Thymus (tissue), 11 donors: ENCODE measurements around the gene CALY. TPM values are rescaled to one million over a fixed set of nuclear protein-coding genes. Genes with fewer than 3 reads are reported as not detected.
A peak's percentile ranks its signal among the peaks of the same experiment; 100 is the strongest.

ENCODE experiments used
- DNase-seq, 9 donors: peaks; one replicate each; pipeline ENCODE4 v3.0.0-alpha.2; 2013; ENCODE audit warnings: low spot score in 9 of 9, low read depth in 6 of 9, missing footprints in 1 of 9
- H3K27ac ChIP-seq, 2 donors: one replicate each; pipeline ENCODE4 v1.5.1; 2013; ENCODE audit warnings: control low read depth in 1 of 2, low read depth in 1 of 2, low read length in 1 of 2, mild to moderate bottlenecking in 1 of 2, moderate library complexity in 1 of 2
- H3K27me3 ChIP-seq, 2 donors: one replicate each; pipeline ENCODE4 v1.5.1; 2013; ENCODE audit warnings: low read length in 1 of 2; ENCODE audit not compliant: control insufficient read depth in 2 of 2, insufficient read depth in 1 of 2
- H3K36me3 ChIP-seq, 2 donors: one replicate each; pipeline ENCODE4 v1.5.1; 2013; ENCODE audit warnings: low read length in 1 of 2, mild to moderate bottlenecking in 1 of 2, moderate library complexity in 1 of 2; ENCODE audit not compliant: control insufficient read depth in 2 of 2, insufficient read depth in 2 of 2
- H3K4me1 ChIP-seq, 2 donors: one replicate each; pipeline ENCODE4 v1.5.1; 2013; ENCODE audit warnings: low read length in 2 of 2; ENCODE audit not compliant: control insufficient read depth in 2 of 2, insufficient read depth in 2 of 2
- H3K4me3 ChIP-seq, 2 donors: one replicate each; pipeline ENCODE4 v1.5.1; 2013; ENCODE audit warnings: low read length in 2 of 2, control low read depth in 1 of 2, mild to moderate bottlenecking in 1 of 2
- H3K9me3 ChIP-seq, 2 donors: one replicate each; pipeline ENCODE4 v1.5.1; 2013; ENCODE audit warnings: low read length in 1 of 2, mild to moderate bottlenecking in 1 of 2; ENCODE audit not compliant: control insufficient read depth in 2 of 2, insufficient read depth in 1 of 2
- WGBS: extraction: QIAGEN DNeasy Blood & Tissue Kit; methylation state at CpG from one replicate; pipeline ENCODE4 v1.1.7; 2013; 5-methylcytosine and 5-hydroxymethylcytosine counted together
- polyA plus RNA-seq: library from polyadenylated mRNA; stranded (reverse); fragments of 200-250 nt; gene quantifications from one replicate; pipeline ENCODE4 v1.2.3, GENCODE V29; 2013
- total RNA-seq: library from RNA; stranded (reverse); fragments of 120-200 nt; gene quantifications from one replicate; pipeline ENCODE4 v1.2.4, GENCODE V29; 2013
- donor health status: healthy.

CALY gene
- total and polyA plus RNA-seq, 2 donors, result 0.21 TPM; not detected in 1

GRCh38 chr10:133361773-133362441, 25.2 kb upstream of the CALY start:
- no peak for DNase-seq
- H3K9me3 ChIP-seq, result no peaks in the 10 kb centered on the region
- peaks cover 0 to 6% of the 10 kb centered on the region in 2 donors for H3K27me3 ChIP-seq
- WGBS, result 87% methylated on average over 18 of the region's 18 CpGs
- peaks cover 25 to 27% of the 10 kb centered on the region in 2 donors for H3K36me3 ChIP-seq
- peaks cover 3 to 4% of the 10 kb centered on the region in 2 donors for H3K4me1 ChIP-seq
- no peak overlapping the region for H3K4me3 ChIP-seq
- H3K27ac ChIP-seq, result no peak overlapping the region

- H3K27ac ChIP-seq, result no peak overlapping the region
- H3K27me3 ChIP-seq, result peaks cover 0 to 13% of the 10 kb centered on the region in 2 donors
- DNase-seq, result no peak
- H3K9me3 ChIP-seq, result no peaks in the 10 kb centered on the region
- peaks cover 20 to 21% of the 10 kb centered on the region in 2 donors for H3K36me3 ChIP-seq
- 96% methylated on average over 5 of the region's 5 CpGs for WGBS
- peaks cover 8 to 11% of the 10 kb centered on the region in 2 donors for H3K4me1 ChIP-seq
- H3K4me3 ChIP-seq, result no peak overlapping the region
Observed at GRCh38 chr10:133361227-133361626, 24.5 kb upstream of the CALY start.

- Histone ChIP-seq H3K4me3 (no peak overlapping the region), H3K27me3 (peaks cover 0 to 21% of the 10 kb centered on the region in 2 donors), H3K4me1 (peaks cover 9 to 12% of the 10 kb centered on the region in 2 donors), H3K36me3 (peaks cover 8 to 12% of the 10 kb centered on the region in 2 donors), H3K9me3 (no peaks in the 10 kb centered on the region), H3K27ac (no peak overlapping the region)
- WGBS, result 94% methylated on average over 17 of the region's 17 CpGs
- DNase-seq, result no peak
Observed at GRCh38 chr10:133359972-133360610, 23.4 kb upstream of the CALY start.

GRCh38 chr10:133359554-133359971, 22.9 kb upstream of the CALY start:
- peaks cover 0 to 21% of the 10 kb centered on the region in 2 donors for H3K27me3 ChIP-seq
- no peaks in the 10 kb centered on the region for H3K9me3 ChIP-seq
- H3K4me1 ChIP-seq, result peaks cover 9 to 12% of the 10 kb centered on the region in 2 donors
- no peak for DNase-seq
- no peak overlapping the region for H3K27ac ChIP-seq
- 72% methylated on average over 6 of the region's 6 CpGs for WGBS
- peaks cover 5 to 7% of the 10 kb centered on the region in 2 donors for H3K36me3 ChIP-seq
- H3K4me3 ChIP-seq, result no peak overlapping the region

GRCh38 chr10:133358925-133359310, 22.2 kb upstream of the CALY start:
- Histone ChIP-seq H3K4me3 (no peak overlapping the region), H3K36me3 (peaks cover 3 to 5% of the 10 kb centered on the region in 2 donors), H3K4me1 (peaks cover 9 to 12% of the 10 kb centered on the region in 2 donors), H3K9me3 (no peaks in the 10 kb centered on the region), H3K27me3 (peaks cover 0 to 21% of the 10 kb centered on the region in 2 donors), H3K27ac (no peak overlapping the region)
- 95% methylated on average over 11 of the region's 11 CpGs for WGBS
- DNase-seq, result no peak

GRCh38 chr10:133358162-133358924, 21.6 kb upstream of the CALY start:
- Histone ChIP-seq H3K27me3 (peaks cover 0 to 21% of the 10 kb centered on the region in 2 donors), H3K9me3 (no peaks in the 10 kb centered on the region), H3K36me3 (peaks cover 3 to 5% of the 10 kb centered on the region in 2 donors), H3K27ac (no peak overlapping the region), H3K4me1 (peaks cover 9 to 12% of the 10 kb centered on the region in 2 donors), H3K4me3 (no peak overlapping the region)
- WGBS, result 89% methylated on average over 41 of the region's 41 CpGs
- DNase-seq, result no peak

GRCh38 chr10:133357285-133358161, 20.8 kb upstream of the CALY start, which contains the start of gene FUOM:
TSS of gene FUOM (minus strand) at chr10:133358019. CDS start at chr10:133358007, 12 bp downstream.
- 3% methylated on average over 83 of the region's 83 CpGs for WGBS
- H3K27me3 ChIP-seq, result peaks cover 0 to 21% of the 10 kb centered on the region in 2 donors
- H3K27ac ChIP-seq, result no peak within 1 kb of the TSS
- H3K4me3 ChIP-seq, result peak within 1 kb of the TSS; percentile 48 to 61
- peaks cover 9 to 12% of the 10 kb centered on the region in 2 donors for H3K4me1 ChIP-seq
- no peaks in the 10 kb centered on the region for H3K9me3 ChIP-seq
- peak in 4 of 9 donors; percentile 42 to 74 (median 53) for DNase-seq
- H3K36me3 ChIP-seq, result peaks cover 2 to 3% of the 10 kb centered on the region in 2 donors

- Histone ChIP-seq H3K27ac (no peak overlapping the region), H3K36me3 (no peaks in the 10 kb centered on the region), H3K27me3 (peaks cover 0 to 21% of the 10 kb centered on the region in 2 donors), H3K4me3 (peak overlapping the region; percentile 48 to 61), H3K9me3 (no peaks in the 10 kb centered on the region), H3K4me1 (peaks cover 9 to 12% of the 10 kb centered on the region in 2 donors)
- 59% methylated on average over 27 of the region's 27 CpGs for WGBS
- DNase-seq, result no peak
Observed at GRCh38 chr10:133356549-133357284, 20.0 kb upstream of the CALY start.
